ENCODE results near the gene TFDP1.

DNA sequence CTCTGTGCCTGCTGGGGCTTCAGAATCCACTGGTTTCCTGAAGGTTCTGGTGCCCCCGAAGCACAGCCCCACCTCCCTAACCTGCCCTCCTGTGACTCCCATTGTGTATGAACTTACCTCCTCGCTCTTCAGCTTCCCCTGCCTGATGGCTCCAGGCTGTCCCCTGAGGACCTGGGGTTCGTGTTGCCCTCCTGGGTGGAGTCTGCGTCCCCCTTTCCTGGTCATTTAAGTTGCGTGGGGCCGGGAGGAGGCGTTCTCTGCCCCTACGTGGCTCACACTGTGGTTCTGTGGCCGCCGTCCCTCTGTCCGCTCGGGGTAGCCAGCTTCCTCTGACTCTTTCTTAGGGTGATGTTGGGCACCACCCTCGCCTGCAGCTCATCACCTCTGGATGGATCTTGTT, 13.9 kb downstream of the TFDP1 start:
- TF ChIP-seq, protein P1, sequence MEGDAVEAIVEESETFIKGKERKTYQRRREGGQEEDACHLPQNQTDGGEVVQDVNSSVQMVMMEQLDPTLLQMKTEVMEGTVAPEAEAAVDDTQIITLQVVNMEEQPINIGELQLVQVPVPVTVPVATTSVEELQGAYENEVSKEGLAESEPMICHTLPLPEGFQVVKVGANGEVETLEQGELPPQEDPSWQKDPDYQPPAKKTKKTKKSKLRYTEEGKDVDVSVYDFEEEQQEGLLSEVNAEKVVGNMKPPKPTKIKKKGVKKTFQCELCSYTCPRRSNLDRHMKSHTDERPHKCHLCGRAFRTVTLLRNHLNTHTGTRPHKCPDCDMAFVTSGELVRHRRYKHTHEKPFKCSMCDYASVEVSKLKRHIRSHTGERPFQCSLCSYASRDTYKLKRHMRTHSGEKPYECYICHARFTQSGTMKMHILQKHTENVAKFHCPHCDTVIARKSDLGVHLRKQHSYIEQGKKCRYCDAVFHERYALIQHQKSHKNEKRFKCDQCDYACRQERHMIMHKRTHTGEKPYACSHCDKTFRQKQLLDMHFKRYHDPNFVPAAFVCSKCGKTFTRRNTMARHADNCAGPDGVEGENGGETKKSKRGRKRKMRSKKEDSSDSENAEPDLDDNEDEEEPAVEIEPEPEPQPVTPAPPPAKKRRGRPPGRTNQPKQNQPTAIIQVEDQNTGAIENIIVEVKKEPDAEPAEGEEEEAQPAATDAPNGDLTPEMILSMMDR (IDR thresholded peaks at IDR 0.05; ENCODE audit: low read depth, low read length), result no peak
- TF ChIP-seq POLR2A (IDR thresholded peaks at IDR 0.05; ENCODE audit: extremely low read depth, insufficient read length), result no peak

All from NB4 (cell line).